ENCODE results near the gene FILIP1L.
A peak's percentile ranks its signal among the peaks of the same experiment; 100 is the strongest.
"Not testable (repeated sequence)": the region's sequence is repeated elsewhere in the genome, so short reads cannot be mapped to it uniquely, and the experiment has no call there.

Gene FILIP1L

GRCh38 chr3:99859825-99860224 lies 254.5 kb downstream of the FILIP1L start:
- DNase-seq = no peak

- DNase-seq = no peak
Measured at GRCh38 chr3:99858469-99858868, 255.8 kb downstream of the FILIP1L start.

GRCh38 chr3:99857278-99857677 lies 257.0 kb downstream of the FILIP1L start:
- no peak for DNase-seq

- DNase-seq = no peak
Measured at GRCh38 chr3:99856437-99857220, 257.7 kb downstream of the FILIP1L start.

- DNase-seq = no peak
Measured at GRCh38 chr3:99855900-99856299, 258.4 kb downstream of the FILIP1L start.

- no peak for DNase-seq
Measured at GRCh38 chr3:99854756-99855298, 259.5 kb downstream of the FILIP1L start.

- DNase-seq = no peak
Measured at GRCh38 chr3:99852851-99853250, 261.4 kb downstream of the FILIP1L start.

GRCh38 chr3:99851955-99852354 lies 262.3 kb downstream of the FILIP1L start:
- no peak for DNase-seq

GRCh38 chr3:99850608-99851007 lies 263.7 kb downstream of the FILIP1L start:
- no peak for DNase-seq

GRCh38 chr3:99848433-99848832 lies 265.9 kb downstream of the FILIP1L start:
- DNase-seq = no peak

- no peak for DNase-seq
Measured at GRCh38 chr3:99846477-99847160, 267.7 kb downstream of the FILIP1L start.

- DNase-seq = no peak
Measured at GRCh38 chr3:99845999-99846398, 268.3 kb downstream of the FILIP1L start.

GRCh38 chr3:99845331-99845730 lies 269.0 kb downstream of the FILIP1L start:
- no peak for DNase-seq

- peak; percentile 37 for DNase-seq
Measured at GRCh38 chr3:99843590-99844258, 270.6 kb downstream of the FILIP1L start.

GRCh38 chr3:99842826-99843589 lies 271.3 kb downstream of the FILIP1L start:
- DNase-seq = no peak

GRCh38 chr3:99841949-99842348 lies 272.4 kb downstream of the FILIP1L start:
- not testable (repeated sequence) for DNase-seq

GRCh38 chr3:99839613-99840012 lies 274.7 kb downstream of the FILIP1L start:
- DNase-seq = no peak

GRCh38 chr3:99838755-99839154 lies 275.5 kb downstream of the FILIP1L start:
- DNase-seq = no peak

GRCh38 chr3:99837715-99838114 lies 276.6 kb downstream of the FILIP1L start:
- no peak for DNase-seq

- no peak for DNase-seq
Measured at GRCh38 chr3:99836681-99837080, 277.6 kb downstream of the FILIP1L start.

- DNase-seq = no peak
Measured at GRCh38 chr3:99834211-99834957, 279.9 kb downstream of the FILIP1L start.

- DNase-seq = no peak
Measured at GRCh38 chr3:99833617-99834205, 280.6 kb downstream of the FILIP1L start.

Measured in right hindlimb (tissue), 1 donor.